Measurements from ENCODE around the gene LSM12.

The LSM12 gene

GRCh38 chr17:44111777-44112176 lies 45.3 kb upstream of the LSM12 start:
- TF ChIP-seq CTCF (IDR thresholded peaks at IDR 0.05; ENCODE audit: control insufficient read depth, insufficient read depth, low read depth, low read length, missing control alignments): no peak
- no peak overlapping the region for H3K4me3 ChIP-seq (ENCODE audit: control insufficient read depth, low read depth, low read length)
- no peak for DNase-seq (ENCODE audit: low read depth)

GRCh38 chr17:44110823-44111633 lies 44.6 kb upstream of the LSM12 start:
- TF ChIP-seq CTCF (IDR thresholded peaks at IDR 0.05; ENCODE audit: control insufficient read depth, insufficient read depth, low read depth, low read length, missing control alignments): no peak
- H3K4me3 ChIP-seq (ENCODE audit: control insufficient read depth, low read depth, low read length): peak overlapping the region; percentile 56
- DNase-seq (ENCODE audit: low read depth): peak; percentile 64

- H3K4me3 ChIP-seq (ENCODE audit: control insufficient read depth, low read depth, low read length): peak overlapping the region; percentile 56
- DNase-seq (ENCODE audit: low read depth): no peak
- no peak for TF ChIP-seq CTCF (IDR thresholded peaks at IDR 0.05; ENCODE audit: control insufficient read depth, insufficient read depth, low read depth, low read length, missing control alignments)
These were observed 43.7 kb upstream of the LSM12 start for GRCh38 chr17:44110011-44110686.

- H3K4me3 ChIP-seq (ENCODE audit: control insufficient read depth, low read depth, low read length): peak overlapping the region; percentile 56
- TF ChIP-seq CTCF (IDR thresholded peaks at IDR 0.05; ENCODE audit: control insufficient read depth, insufficient read depth, low read depth, low read length, missing control alignments): no peak
- no peak for DNase-seq (ENCODE audit: low read depth)
These were observed 42.8 kb upstream of the LSM12 start for GRCh38 chr17:44109312-44109630.

- peak; percentile 89 for DNase-seq (ENCODE audit: low read depth)
These were observed 42.2 kb upstream of the LSM12 start for GRCh38 chr17:44108440-44109311.

More at GRCh38 chr17:44108440-44109311, 42.2 kb upstream of the LSM12 start:
- no peak for TF ChIP-seq CTCF (IDR thresholded peaks at IDR 0.05; ENCODE audit: control insufficient read depth, insufficient read depth, low read depth, low read length, missing control alignments)
- H3K4me3 ChIP-seq (ENCODE audit: control insufficient read depth, low read depth, low read length): peak overlapping the region; percentile 56
